Testis (tissue), 2 donors: ENCODE data around the gene KRT6A.

Experiments
- POLR2A ChIP-seq: fragments of 450-650 bp; IDR thresholded peaks from one replicate; pipeline ENCODE4 v1.6.1; 2017; ENCODE audit warnings: antibody characterized with exemption, mild to moderate bottlenecking, moderate library complexity
- TF ChIP-seq, protein P1 (sequence below), 3 experiments: fragments of 450-650 bp in 2 of 3; fragments of 200-600 bp in 1 of 3; sonication (generic) in 1 of 3; IDR thresholded peaks; one replicate each; pipeline ENCODE4 v1.5.1; 2016 to 2019; ENCODE audit warnings: antibody characterized with exemption in 3 of 3, mild to moderate bottlenecking in 2 of 3, moderate library complexity in 1 of 3

DNA sequence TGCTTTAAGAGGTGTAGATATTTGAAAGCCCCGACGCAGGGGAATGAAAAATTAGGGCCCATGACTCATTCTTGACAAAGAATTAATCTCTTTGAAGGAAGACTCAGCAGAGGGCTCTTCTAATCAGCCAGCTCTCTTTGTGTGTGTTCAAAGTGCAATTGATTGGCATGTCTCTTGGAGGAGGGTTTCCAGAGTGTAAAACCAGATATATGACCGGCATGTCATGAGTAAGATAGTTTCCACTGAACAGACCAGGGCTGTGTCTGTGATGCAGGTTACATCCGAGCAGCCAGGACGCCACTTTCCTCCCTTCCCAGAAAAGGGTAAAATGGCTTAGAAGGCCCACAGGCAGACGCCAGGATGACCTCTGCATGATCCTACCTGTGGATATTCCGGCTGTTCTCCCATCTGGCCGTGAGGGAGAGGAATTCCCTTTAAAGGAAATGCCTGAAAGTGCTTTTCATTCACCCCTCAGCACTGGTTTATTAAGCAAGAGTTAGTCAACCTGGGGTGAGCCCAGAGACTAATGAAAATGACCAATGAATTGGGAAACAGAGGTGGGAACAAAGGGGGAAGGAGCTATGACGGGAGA lies 51.6 kb downstream of the KRT6A start:
- TF ChIP-seq POLR2A: no peak
- TF ChIP-seq, protein P1, sequence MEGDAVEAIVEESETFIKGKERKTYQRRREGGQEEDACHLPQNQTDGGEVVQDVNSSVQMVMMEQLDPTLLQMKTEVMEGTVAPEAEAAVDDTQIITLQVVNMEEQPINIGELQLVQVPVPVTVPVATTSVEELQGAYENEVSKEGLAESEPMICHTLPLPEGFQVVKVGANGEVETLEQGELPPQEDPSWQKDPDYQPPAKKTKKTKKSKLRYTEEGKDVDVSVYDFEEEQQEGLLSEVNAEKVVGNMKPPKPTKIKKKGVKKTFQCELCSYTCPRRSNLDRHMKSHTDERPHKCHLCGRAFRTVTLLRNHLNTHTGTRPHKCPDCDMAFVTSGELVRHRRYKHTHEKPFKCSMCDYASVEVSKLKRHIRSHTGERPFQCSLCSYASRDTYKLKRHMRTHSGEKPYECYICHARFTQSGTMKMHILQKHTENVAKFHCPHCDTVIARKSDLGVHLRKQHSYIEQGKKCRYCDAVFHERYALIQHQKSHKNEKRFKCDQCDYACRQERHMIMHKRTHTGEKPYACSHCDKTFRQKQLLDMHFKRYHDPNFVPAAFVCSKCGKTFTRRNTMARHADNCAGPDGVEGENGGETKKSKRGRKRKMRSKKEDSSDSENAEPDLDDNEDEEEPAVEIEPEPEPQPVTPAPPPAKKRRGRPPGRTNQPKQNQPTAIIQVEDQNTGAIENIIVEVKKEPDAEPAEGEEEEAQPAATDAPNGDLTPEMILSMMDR (IDR thresholded peaks at IDR 0.05): no peak
